ENCODE data around the gene NEAT1.
"Not testable (repeated sequence)": the region's sequence is repeated elsewhere in the genome, so short reads cannot be mapped to it uniquely, and the experiment has no call there.

The NEAT1 gene

DNA sequence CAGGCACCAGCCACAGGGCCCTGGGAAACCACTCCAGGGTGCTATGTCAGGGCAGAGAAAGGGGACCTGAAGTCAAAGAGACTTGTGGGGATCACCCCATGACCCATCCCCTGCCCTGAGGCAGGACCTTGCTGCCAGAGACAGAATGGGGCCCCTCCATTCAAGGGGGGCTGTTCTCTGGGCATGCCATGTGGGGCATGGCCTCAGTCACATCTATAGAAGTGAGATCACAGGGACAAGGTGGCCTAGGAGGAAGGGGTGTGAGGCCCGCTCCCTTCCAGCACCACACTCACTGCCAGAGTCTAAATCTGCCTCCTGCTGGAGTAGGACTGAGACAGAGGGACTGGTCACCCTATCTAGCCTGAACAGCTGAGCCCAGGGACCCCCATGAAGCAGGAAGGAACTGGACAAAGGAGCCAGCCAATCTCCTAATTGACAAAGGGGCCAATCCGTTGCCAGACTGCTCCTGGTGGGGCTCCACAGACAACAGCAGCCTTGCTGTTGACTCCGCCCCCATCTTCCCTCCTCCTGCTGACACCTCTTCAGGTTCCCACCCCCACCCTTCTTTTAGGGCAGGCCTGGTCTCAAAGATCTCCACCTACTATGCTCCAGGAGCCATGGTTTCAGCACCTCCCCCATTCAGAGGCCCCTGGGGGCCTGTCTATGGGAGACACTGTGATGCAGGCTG, 26.0 kb downstream of the NEAT1 start:
- no peak overlapping the region for H3K27ac ChIP-seq (ENCODE audit: low read depth, low read length)
- H3K4me3 ChIP-seq (ENCODE audit: low read depth, low read length): no peak overlapping the region
- H3K27me3 ChIP-seq (ENCODE audit: control insufficient read depth, insufficient read depth, low read length): no peaks in the 10 kb centered on the region
- peaks cover 8% of the 10 kb centered on the region for H3K9me3 ChIP-seq (ENCODE audit: control insufficient read depth, insufficient read depth, low read depth, low read length)
- peaks cover 8% of the 10 kb centered on the region; the same call in 1 of the 2 replicates for H3K4me1 ChIP-seq (ENCODE audit: control insufficient read depth, insufficient read depth, low read length)
- peaks cover 20% of the 10 kb centered on the region for H3K36me3 ChIP-seq (ENCODE audit: control insufficient read depth, insufficient read depth, low read length)
- H3K9ac ChIP-seq (ENCODE audit: low read length): no peak overlapping the region

DNA sequence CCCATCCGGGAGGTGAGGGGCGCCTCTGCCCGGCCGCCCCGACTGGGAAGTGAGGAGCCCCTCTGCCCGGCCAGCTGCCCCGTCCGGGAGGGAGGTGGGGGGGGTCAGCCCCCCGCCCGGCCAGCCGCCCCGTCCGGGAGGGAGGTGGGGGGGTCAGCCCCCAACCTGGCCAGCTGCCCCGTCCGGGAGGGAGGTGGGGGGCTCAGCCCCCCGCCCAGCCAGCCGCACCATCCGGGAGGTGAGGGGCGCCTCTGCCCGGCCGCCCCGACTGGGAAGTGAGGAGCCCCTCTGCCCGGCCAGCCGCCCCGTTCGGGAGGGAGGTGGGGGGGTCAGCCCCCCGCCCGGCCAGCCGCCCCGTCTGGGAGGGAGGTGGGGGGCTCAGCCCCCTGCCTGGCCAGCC, 28.7 kb downstream of the NEAT1 start:
- H3K4me3 ChIP-seq (ENCODE audit: low read depth, low read length); H3K4me1 ChIP-seq (ENCODE audit: control insufficient read depth, insufficient read depth, low read length); H3K9me3 ChIP-seq (ENCODE audit: control insufficient read depth, insufficient read depth, low read depth, low read length); H3K9ac ChIP-seq (ENCODE audit: low read length); H3K27ac ChIP-seq (ENCODE audit: low read depth, low read length); H3K36me3 ChIP-seq (ENCODE audit: control insufficient read depth, insufficient read depth, low read length): not testable (repeated sequence)
- peaks cover 20% of the 10 kb centered on the region for H3K27me3 ChIP-seq (ENCODE audit: control insufficient read depth, insufficient read depth, low read length)

DNA sequence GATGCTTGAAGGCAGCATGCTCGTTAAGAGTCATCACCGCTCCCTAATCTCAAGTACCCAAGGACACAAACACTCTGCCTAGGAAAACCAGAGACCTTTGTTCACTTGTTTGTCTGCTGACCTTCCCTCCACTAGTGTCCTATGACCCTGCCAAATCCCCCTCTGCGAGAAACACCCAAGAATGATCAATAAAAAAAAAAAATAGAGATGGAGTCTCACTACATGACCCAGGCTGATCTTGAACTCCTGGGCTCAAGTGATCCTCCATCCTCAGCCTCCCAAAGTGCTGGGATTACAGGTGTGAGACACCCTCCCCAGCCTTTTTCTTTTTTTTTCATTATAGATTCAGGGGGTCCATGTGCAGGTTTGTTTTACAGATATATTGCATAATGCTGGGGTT, 29.7 kb downstream of the NEAT1 start:
- H3K9me3 ChIP-seq (ENCODE audit: control insufficient read depth, insufficient read depth, low read depth, low read length); H3K27ac ChIP-seq (ENCODE audit: low read depth, low read length); H3K4me3 ChIP-seq (ENCODE audit: low read depth, low read length); H3K36me3 ChIP-seq (ENCODE audit: control insufficient read depth, insufficient read depth, low read length); H3K4me1 ChIP-seq (ENCODE audit: control insufficient read depth, insufficient read depth, low read length); H3K9ac ChIP-seq (ENCODE audit: low read length): not testable (repeated sequence)
- H3K27me3 ChIP-seq (ENCODE audit: control insufficient read depth, insufficient read depth, low read length): peaks cover 29% of the 10 kb centered on the region

DNA sequence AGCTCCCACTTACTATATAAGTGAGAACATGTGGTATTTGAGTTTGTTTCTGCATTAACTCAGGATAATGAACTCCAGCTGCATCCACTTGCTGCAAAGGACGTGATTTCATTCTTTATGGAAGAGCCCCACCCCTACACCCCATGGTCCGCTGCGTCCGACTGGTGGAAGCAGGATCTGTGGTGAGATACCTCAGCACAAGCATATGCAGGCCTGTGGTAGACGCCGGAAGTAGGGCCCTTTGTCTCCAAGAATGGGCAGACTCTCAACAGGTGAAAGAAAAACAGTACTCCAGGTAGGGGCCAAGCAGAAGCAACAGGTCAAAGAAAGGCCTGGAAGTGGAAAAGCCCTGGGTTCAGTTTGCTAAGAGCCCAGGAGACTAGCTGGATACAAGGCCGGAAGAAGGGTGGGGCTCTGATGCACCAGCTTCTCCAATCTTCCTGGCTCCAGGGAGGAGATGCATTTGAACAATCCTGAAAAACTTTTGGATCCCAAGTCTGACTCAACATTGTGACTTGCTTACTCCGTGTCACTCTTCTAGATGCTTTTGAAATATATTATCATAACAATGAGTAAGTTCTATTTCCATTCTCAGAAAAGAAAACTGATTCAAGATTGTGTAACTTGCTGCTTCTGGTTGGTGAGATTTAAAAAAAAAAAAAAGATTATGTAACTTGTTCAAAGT, 30.4 kb downstream of the NEAT1 start:
- H3K27me3 ChIP-seq (ENCODE audit: control insufficient read depth, insufficient read depth, low read length): peaks cover 35% of the 10 kb centered on the region
- peaks cover 8% of the 10 kb centered on the region for H3K9me3 ChIP-seq (ENCODE audit: control insufficient read depth, insufficient read depth, low read depth, low read length)
- H3K9ac ChIP-seq (ENCODE audit: low read length): no peak overlapping the region
- no peaks in the 10 kb centered on the region for H3K36me3 ChIP-seq (ENCODE audit: control insufficient read depth, insufficient read depth, low read length)
- H3K27ac ChIP-seq (ENCODE audit: low read depth, low read length): no peak overlapping the region
- no peak overlapping the region for H3K4me3 ChIP-seq (ENCODE audit: low read depth, low read length)
- H3K4me1 ChIP-seq (ENCODE audit: control insufficient read depth, insufficient read depth, low read length): peaks cover 8% of the 10 kb centered on the region; the same call in 1 of the 2 replicates

DNA sequence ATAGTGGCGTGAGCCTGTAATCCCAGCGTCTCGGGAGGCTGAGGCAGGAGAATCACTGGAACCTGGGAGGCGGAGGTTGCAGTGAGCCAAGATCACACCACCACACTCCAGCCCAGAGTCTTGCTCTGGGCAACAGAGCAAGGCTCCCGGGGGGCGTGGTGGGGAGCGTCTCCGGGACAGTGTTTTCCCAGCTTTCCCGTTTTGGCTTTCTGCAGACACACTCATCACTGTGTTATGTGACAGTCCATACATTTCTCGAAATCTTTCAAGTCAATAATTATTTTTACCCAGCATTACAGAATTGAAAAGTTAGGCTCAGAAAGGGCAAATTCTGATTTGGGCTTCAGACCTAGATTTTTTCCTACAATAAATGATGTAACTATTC, 31.7 kb downstream of the NEAT1 start:
- Histone ChIP-seq H3K4me3 (ENCODE audit: low read depth, low read length) (peak overlapping the region; percentile 47), H3K9ac (ENCODE audit: low read length) (no peak overlapping the region), H3K36me3 (ENCODE audit: control insufficient read depth, insufficient read depth, low read length) (no peaks in the 10 kb centered on the region), H3K27ac (ENCODE audit: low read depth, low read length) (no peak overlapping the region), H3K27me3 (ENCODE audit: control insufficient read depth, insufficient read depth, low read length) (peaks cover 49% of the 10 kb centered on the region), H3K9me3 (ENCODE audit: control insufficient read depth, insufficient read depth, low read depth, low read length) (peaks cover 8% of the 10 kb centered on the region), H3K4me1 (ENCODE audit: control insufficient read depth, insufficient read depth, low read length) (peaks cover 3% of the 10 kb centered on the region)

DNA sequence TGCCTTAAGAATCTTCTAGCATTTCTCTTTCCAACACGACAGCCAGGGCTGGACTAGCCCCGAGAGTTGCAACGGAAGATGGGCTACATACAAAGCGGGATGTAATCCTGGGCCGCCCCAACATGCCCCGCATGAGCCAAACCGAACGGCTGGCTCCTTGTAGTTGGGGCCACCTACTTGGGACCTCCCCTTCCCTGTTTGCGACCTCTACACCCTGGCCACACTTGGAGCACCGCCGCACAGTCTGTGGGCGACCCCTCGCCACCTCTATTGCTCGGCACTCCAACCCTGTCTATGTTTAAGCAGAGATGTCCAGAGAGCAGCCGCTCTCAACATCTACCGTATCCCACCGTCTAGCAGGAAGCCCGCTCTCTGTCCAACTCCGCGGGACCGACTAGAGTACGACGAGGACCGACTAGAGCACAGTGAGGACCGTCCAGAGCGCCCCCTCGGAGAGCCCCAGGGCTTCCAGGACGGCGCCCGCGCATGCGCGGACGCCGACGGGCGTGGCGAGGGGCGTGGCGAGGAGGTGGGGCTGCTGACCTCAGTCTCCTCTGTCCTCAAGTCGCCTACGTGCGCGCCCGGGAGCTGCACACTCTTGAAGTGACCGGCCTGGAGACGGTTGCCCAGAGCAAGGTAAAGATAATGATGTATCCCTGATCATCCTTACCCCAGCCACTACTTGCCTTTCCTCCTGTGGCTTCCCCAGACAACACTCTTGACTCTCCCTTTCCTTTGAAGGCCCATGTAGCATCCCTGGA, 32.3 kb downstream of the NEAT1 start:
- Histone ChIP-seq H3K9me3 (ENCODE audit: control insufficient read depth, insufficient read depth, low read depth, low read length) (peaks cover 7% of the 10 kb centered on the region), H3K36me3 (ENCODE audit: control insufficient read depth, insufficient read depth, low read length) (no peaks in the 10 kb centered on the region), H3K9ac (ENCODE audit: low read length) (no peak overlapping the region), H3K27ac (ENCODE audit: low read depth, low read length) (no peak overlapping the region), H3K4me1 (ENCODE audit: control insufficient read depth, insufficient read depth, low read length) (peaks cover 4% of the 10 kb centered on the region), H3K27me3 (ENCODE audit: control insufficient read depth, insufficient read depth, low read length) (peaks cover 54% of the 10 kb centered on the region), H3K4me3 (ENCODE audit: low read depth, low read length) (peak overlapping the region; percentile 47)

DNA sequence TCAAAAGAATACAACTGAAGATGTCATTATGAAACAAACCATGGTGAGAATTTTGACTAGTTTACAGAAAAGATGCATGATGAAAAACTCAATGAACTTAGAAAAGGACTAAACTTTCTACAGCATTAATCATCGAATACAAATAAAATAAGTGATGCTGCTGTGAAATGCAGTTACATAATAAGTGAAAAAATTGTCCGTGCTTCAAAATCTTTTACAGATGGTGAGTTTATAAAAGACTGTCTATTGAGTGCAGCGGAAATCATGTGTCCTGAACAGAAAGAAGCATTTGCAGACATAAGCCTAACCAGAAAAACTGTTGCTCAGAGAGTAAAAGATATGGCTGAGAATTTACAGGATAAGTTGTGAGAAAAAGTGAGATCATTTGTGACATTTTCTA, 33.8 kb downstream of the NEAT1 start:
- no peak overlapping the region for H3K4me3 ChIP-seq (ENCODE audit: low read depth, low read length)
- peaks cover 70% of the 10 kb centered on the region for H3K27me3 ChIP-seq (ENCODE audit: control insufficient read depth, insufficient read depth, low read length)
- no peak overlapping the region for H3K9ac ChIP-seq (ENCODE audit: low read length)
- H3K4me1 ChIP-seq (ENCODE audit: control insufficient read depth, insufficient read depth, low read length): peaks cover 4% of the 10 kb centered on the region
- H3K36me3 ChIP-seq (ENCODE audit: control insufficient read depth, insufficient read depth, low read length): no peaks in the 10 kb centered on the region
- no peaks in the 10 kb centered on the region for H3K9me3 ChIP-seq (ENCODE audit: control insufficient read depth, insufficient read depth, low read depth, low read length)
- H3K27ac ChIP-seq (ENCODE audit: low read depth, low read length): no peak overlapping the region

DNA sequence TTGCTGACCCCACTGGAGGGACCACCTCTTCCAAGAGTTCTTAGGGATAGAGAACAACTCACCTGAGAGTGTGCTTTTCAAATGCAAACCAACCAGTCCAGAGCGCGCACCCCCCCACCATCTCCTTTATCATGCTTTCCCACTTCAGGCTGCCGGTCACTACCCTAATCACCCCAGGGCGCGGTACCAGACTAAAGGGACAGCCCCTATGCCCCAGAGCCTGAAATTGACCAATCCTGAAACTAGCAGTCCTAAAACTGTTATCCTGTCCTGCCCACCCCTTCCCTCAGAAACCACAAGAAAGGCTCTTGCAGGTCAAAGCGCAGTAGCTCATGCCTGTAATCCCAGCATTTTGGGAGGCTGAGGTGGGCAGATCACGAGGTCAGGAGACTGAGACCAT, 37.0 kb downstream of the NEAT1 start:
- Histone ChIP-seq H3K36me3 (ENCODE audit: control insufficient read depth, insufficient read depth, low read length) (no peaks in the 10 kb centered on the region), H3K27me3 (ENCODE audit: control insufficient read depth, insufficient read depth, low read length) (peaks cover 76% of the 10 kb centered on the region)

DNA sequence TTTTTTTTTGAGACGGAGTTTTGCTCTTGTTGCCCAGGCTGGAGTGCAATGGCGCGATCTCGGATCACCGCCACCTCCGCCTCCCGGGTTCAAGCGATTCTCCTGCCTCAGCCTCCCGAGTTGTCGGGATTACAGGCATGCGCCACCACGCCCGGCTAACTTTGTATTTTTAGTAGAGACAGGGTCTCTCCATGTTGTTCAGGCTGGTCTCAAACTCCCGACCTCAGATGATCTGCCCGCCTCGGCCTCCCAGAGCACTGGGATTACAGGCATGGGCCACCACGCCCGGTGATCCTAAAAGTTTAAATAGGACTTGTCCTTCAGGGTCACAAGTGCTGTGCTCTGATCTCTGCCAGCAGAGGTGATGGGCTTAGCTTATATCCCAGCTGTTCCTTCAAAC, 42.9 kb downstream of the NEAT1 start:
- not testable (repeated sequence) for H3K4me3 ChIP-seq (ENCODE audit: low read depth, low read length); H3K36me3 ChIP-seq (ENCODE audit: control insufficient read depth, insufficient read depth, low read length); H3K9me3 ChIP-seq (ENCODE audit: control insufficient read depth, insufficient read depth, low read depth, low read length); H3K9ac ChIP-seq (ENCODE audit: low read length); H3K4me1 ChIP-seq (ENCODE audit: control insufficient read depth, insufficient read depth, low read length); H3K27ac ChIP-seq (ENCODE audit: low read depth, low read length)
- H3K27me3 ChIP-seq (ENCODE audit: control insufficient read depth, insufficient read depth, low read length): peaks cover 32% of the 10 kb centered on the region

More for the DNA sequence above, 37.0 kb downstream of the NEAT1 start:
- H3K27ac ChIP-seq (ENCODE audit: low read depth, low read length): no peak overlapping the region
- H3K9ac ChIP-seq (ENCODE audit: low read length): no peak overlapping the region
- H3K4me3 ChIP-seq (ENCODE audit: low read depth, low read length): no peak overlapping the region
- H3K9me3 ChIP-seq (ENCODE audit: control insufficient read depth, insufficient read depth, low read depth, low read length): no peaks in the 10 kb centered on the region
- peaks cover 4% of the 10 kb centered on the region for H3K4me1 ChIP-seq (ENCODE audit: control insufficient read depth, insufficient read depth, low read length)

DNA sequence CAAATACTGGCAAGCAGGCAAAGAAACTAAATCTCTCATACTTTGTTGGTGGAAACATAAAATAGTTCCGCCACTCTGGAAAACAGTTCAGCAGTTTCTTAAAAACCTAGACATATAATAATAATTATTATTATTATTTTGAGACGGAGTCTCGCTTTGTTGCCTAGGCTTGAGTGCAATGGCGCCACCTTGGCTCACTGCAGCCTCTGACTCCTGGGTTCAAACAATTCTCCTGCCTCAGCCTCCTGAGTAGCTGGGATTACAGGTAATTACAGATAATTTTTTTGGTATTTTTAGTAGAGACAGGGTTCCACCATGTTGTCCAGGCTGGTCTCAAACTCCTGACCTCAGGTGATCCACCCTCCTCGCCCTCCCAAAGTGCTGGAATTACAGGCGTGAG, 44.7 kb downstream of the NEAT1 start:
- not testable (repeated sequence) for H3K27ac ChIP-seq (ENCODE audit: low read depth, low read length); H3K9ac ChIP-seq (ENCODE audit: low read length); H3K36me3 ChIP-seq (ENCODE audit: control insufficient read depth, insufficient read depth, low read length); H3K9me3 ChIP-seq (ENCODE audit: control insufficient read depth, insufficient read depth, low read depth, low read length); H3K4me3 ChIP-seq (ENCODE audit: low read depth, low read length)
- Histone ChIP-seq H3K27me3 (ENCODE audit: control insufficient read depth, insufficient read depth, low read length) (peaks cover 17% of the 10 kb centered on the region), H3K4me1 (ENCODE audit: control insufficient read depth, insufficient read depth, low read length) (peaks cover 11% of the 10 kb centered on the region)

DNA sequence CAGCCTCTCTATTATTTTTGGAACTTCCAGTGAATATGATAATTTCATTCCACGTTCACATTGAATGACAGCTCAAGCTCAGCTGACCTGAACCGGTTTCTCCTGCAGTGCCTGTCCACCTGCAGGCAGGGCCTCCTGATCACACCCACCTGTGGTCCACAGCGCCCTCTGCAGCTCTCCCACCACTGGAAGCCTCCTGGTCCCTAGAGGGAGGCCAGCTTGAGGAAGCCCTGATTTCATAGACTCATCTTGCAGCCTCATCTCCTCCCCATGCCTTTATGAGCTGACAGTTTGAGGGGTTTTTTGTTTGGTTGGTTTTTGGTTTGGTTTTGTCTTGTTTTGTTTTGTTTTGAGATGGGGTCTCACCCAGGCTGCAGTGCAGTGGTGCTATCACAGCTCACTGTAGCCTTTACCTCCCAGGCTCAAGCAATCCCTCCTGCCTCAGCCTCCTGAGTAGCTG, 46.3 kb downstream of the NEAT1 start:
- Histone ChIP-seq H3K9me3 (ENCODE audit: control insufficient read depth, insufficient read depth, low read depth, low read length) (no peaks in the 10 kb centered on the region), H3K27ac (ENCODE audit: low read depth, low read length) (no peak overlapping the region), H3K9ac (ENCODE audit: low read length) (no peak overlapping the region), H3K4me1 (ENCODE audit: control insufficient read depth, insufficient read depth, low read length) (peaks cover 11% of the 10 kb centered on the region), H3K4me3 (ENCODE audit: low read depth, low read length) (no peak overlapping the region), H3K36me3 (ENCODE audit: control insufficient read depth, insufficient read depth, low read length) (no peaks in the 10 kb centered on the region), H3K27me3 (ENCODE audit: control insufficient read depth, insufficient read depth, low read length) (peaks cover 13% of the 10 kb centered on the region)
